OCI-LY7 (cell line): Measurements from ENCODE around the gene ARHGEF19. TPM values are rescaled to one million over a fixed set of nuclear protein-coding genes. Genes with fewer than 3 reads are reported as not detected.

Experiments used
- BruUV-seq: library from RNA; stranded (reverse); fragments of 400-500 nt; replicated peaks from 2 replicates; lab custom pipeline; 2021; lab: Mats Ljungman, UMichigan
- CTCF ChIA-PET: fragments of 300-600 bp; sonication (Branson Sonifier 250); formaldehyde crosslinking; loops from one replicate; lab custom pipeline; 2022; ENCODE audit warnings: antibody characterized with exemption; ENCODE audit not compliant: unreplicated experiment; lab: Charles Lee
- POLR2A ChIA-PET: fragments of 300-600 bp; sonication (Branson Sonifier 250); formaldehyde crosslinking; loops from one replicate; lab custom pipeline; 2022; ENCODE audit warnings: antibody characterized with exemption; lab: Charles Lee
- DNase-seq: peaks from one replicate; pipeline ENCODE4 v3.0.0-alpha.2; 2015; ENCODE audit warnings: low spot score
- H2AFZ ChIP-seq: fragments of 200-600 bp; sonication (generic), shearing (Covaris generic); 2 replicates; pipeline ENCODE4 v1.6.1; 2014; ENCODE audit warnings: mild to moderate bottlenecking, antibody characterized with exemption, low read length, moderate library complexity
- H3K27ac ChIP-seq: fragments of 200-600 bp; sonication (generic); 2 replicates; pipeline ENCODE4 v1.5.1; 2014; ENCODE audit warnings: mixed run types, low read depth, mild to moderate bottlenecking, moderate library complexity, low read length, inconsistent platforms; ENCODE audit not compliant: poor library complexity, severe bottlenecking
- H3K36me3 ChIP-seq: fragments of 200-600 bp; sonication (generic); 2 replicates; pipeline ENCODE4 v1.6.1; 2014; ENCODE audit warnings: mild to moderate bottlenecking, antibody characterized with exemption, low read length, moderate library complexity, mixed read lengths; ENCODE audit not compliant: insufficient read depth
- H3K4me1 ChIP-seq: fragments of 200-600 bp; sonication (generic); 2 replicates; pipeline ENCODE4 v1.5.1; 2014; ENCODE audit warnings: mild to moderate bottlenecking, low read length; ENCODE audit not compliant: insufficient read depth, poor library complexity, severe bottlenecking
- H3K4me2 ChIP-seq: fragments of 200-600 bp; sonication (generic); 2 replicates; pipeline ENCODE4 v1.6.1; 2014; ENCODE audit warnings: mild to moderate bottlenecking, low read length
- H3K4me3 ChIP-seq: fragments of 200-600 bp; sonication (generic); 2 replicates; pipeline ENCODE4 v1.5.1; 2014; ENCODE audit warnings: mild to moderate bottlenecking, low read depth, low read length; ENCODE audit not compliant: poor library complexity, severe bottlenecking
- H3K79me2 ChIP-seq: fragments of 200-600 bp; sonication (generic); 2 replicates; pipeline ENCODE4 v1.6.1; 2016; ENCODE audit warnings: low read depth, mild to moderate bottlenecking, low read length, moderate library complexity, mixed read lengths; ENCODE audit not compliant: insufficient read depth
- H3K9me2 ChIP-seq: fragments of 200-600 bp; sonication (generic); 2 replicates; pipeline ENCODE4 v1.6.1; 2016; ENCODE audit warnings: mild to moderate bottlenecking, low read length, mixed read lengths; ENCODE audit not compliant: insufficient read depth
- H3K9me3 ChIP-seq: fragments of 200-600 bp; sonication (generic); 2 replicates; pipeline ENCODE4 v1.6.1; 2014; ENCODE audit warnings: mild to moderate bottlenecking, mixed run types, low read length, mixed read lengths
- H4K20me1 ChIP-seq: fragments of 200-600 bp; sonication (generic); 2 replicates; pipeline ENCODE4 v1.6.1; 2014; ENCODE audit warnings: mild to moderate bottlenecking, antibody characterized with exemption, low read length, moderate library complexity, mixed read lengths; ENCODE audit not compliant: insufficient read depth
- EZH2phosphoT487 ChIP-seq: fragments of 200-600 bp; sonication (generic); IDR thresholded peaks from 2 replicates; pipeline ENCODE4 v1.6.1; 2018; ENCODE audit warnings: low read depth, borderline replicate concordance, mild to moderate bottlenecking, mixed run types, antibody characterized with exemption, low read length, moderate library complexity, mixed read lengths
- intact Hi-C: fragments of 100-400 bp; cut with micrococcal nuclease; formaldehyde crosslinking; loops from one replicate; pipeline ENCODE4 v1.10.0; 2022; ENCODE audit not compliant: unreplicated experiment
- total RNA-seq, 2 experiments: library from RNA; depleted of rRNA in 1 of 2; stranded (reverse); fragments of >200 nt in 1 of 2; shearing (Covaris generic) in 1 of 2; gene quantifications; 2 replicates each; pipeline ENCODE4 v1.2.3, GENCODE V29; 2014 to 2022
- TF ChIP-seq, protein P1 (sequence below): fragments of 200-600 bp; sonication (generic); conservative IDR thresholded peaks from 2 replicates; pipeline ENCODE4 v1.5.1; 2014; ENCODE audit warnings: mild to moderate bottlenecking, antibody characterized with exemption, low read length, moderate library complexity, mixed read lengths

ARHGEF19 gene
- total RNA-seq, 2 experiments from 2014 or later = 2.7 to 6.2 TPM

DNA sequence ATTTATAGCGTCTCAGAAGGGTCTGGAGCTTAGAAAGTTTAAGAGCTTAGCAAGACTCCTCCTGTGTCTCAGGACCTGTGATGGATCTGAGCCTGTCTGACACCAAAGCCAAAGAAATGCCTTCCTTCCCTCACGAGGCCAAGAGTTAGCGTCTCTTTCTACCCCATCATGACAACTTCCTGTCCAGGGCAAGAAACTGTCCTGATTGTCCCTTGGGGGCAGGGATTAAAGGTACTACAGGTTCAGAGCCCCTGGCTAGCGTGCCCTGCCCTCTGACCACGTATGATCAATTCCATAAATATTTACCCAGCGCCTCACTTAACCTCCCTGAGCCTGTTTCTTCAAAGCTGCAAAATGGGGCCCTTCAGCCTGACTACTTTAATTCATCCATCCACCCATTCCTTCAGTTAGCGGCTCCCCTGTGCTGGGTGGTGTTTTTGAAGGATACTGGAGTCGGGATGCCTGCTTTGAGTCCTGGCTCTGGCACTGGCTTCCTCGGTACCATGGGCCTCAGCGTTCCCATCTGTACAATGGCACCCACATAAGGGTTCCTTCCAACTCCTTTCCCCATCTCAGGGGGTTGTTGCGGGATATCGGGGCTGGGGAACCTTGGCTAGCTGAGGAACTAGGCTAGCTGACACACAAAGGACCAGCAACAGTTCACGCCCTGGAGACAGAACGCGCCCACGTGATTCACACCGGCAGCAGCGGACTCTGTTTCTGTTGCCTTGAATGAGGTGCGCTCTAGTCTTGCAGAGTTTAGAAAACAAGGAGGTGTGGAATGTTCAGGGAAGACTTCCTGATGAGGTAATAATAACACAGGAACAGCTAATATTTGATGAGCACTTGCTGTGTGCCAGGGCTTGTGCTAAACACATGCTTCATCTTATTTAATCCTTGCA lies 33.6 kb downstream of the ARHGEF19 start:
- intact Hi-C loops = no loop called here
- Histone ChIP-seq H2AFZ (no peak overlapping the region), H3K9me3 (no peaks in the 10 kb centered on the region), H3K9me2 (no peaks in the 10 kb centered on the region), H3K79me2 (no peaks in the 10 kb centered on the region), H3K27ac (no peak overlapping the region), H3K4me1 (no peaks in the 10 kb centered on the region), H3K36me3 (no peaks in the 10 kb centered on the region), H3K4me3 (no peak overlapping the region), H4K20me1 (no peaks in the 10 kb centered on the region), H3K4me2 (no peak overlapping the region)
- DNase-seq = no peak
- ChIA-PET CTCF (no interaction called here), POLR2A (no interaction called here)
- TF ChIP-seq, protein P1, sequence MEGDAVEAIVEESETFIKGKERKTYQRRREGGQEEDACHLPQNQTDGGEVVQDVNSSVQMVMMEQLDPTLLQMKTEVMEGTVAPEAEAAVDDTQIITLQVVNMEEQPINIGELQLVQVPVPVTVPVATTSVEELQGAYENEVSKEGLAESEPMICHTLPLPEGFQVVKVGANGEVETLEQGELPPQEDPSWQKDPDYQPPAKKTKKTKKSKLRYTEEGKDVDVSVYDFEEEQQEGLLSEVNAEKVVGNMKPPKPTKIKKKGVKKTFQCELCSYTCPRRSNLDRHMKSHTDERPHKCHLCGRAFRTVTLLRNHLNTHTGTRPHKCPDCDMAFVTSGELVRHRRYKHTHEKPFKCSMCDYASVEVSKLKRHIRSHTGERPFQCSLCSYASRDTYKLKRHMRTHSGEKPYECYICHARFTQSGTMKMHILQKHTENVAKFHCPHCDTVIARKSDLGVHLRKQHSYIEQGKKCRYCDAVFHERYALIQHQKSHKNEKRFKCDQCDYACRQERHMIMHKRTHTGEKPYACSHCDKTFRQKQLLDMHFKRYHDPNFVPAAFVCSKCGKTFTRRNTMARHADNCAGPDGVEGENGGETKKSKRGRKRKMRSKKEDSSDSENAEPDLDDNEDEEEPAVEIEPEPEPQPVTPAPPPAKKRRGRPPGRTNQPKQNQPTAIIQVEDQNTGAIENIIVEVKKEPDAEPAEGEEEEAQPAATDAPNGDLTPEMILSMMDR = no peak
- no peak for TF ChIP-seq EZH2phosphoT487
- BruUV-seq = no TSS peak

DNA sequence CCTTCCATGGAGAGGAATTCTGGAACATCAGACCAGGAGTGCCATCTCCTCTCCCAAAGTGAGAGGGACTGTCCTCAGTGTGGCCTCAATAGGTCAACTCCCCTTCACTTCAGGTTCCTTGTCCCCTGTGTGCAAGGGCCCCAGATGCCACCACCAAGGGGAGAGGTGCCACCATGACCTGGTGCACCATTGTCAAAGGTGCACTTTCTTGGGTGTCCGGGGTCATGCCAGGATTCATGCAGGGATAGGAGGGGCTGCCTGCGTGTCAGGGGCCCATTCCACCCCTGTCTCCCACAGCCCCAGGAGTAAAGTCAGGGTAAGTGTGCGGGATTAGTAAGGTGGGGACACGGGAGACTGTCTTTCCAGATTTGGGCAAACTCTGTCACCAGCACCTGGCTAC lies 35.1 kb downstream of the ARHGEF19 start:
- DNase-seq = no peak
- no peak overlapping the region for H3K27ac ChIP-seq
- POLR2A ChIA-PET = no interaction called here
- intact Hi-C loops = no loop called here
- no peaks in the 10 kb centered on the region for H3K36me3 ChIP-seq
- H3K4me3 ChIP-seq = no peak overlapping the region
- no peak for TF ChIP-seq EZH2phosphoT487
- H3K9me3 ChIP-seq = no peaks in the 10 kb centered on the region
- H3K79me2 ChIP-seq = no peaks in the 10 kb centered on the region
- H4K20me1 ChIP-seq = no peaks in the 10 kb centered on the region
- no peak overlapping the region for H3K4me2 ChIP-seq
- no peaks in the 10 kb centered on the region for H3K4me1 ChIP-seq
- no peak overlapping the region for H2AFZ ChIP-seq
- H3K9me2 ChIP-seq = no peaks in the 10 kb centered on the region
- no TSS peak for BruUV-seq
- CTCF ChIA-PET = no interaction called here

DNA sequence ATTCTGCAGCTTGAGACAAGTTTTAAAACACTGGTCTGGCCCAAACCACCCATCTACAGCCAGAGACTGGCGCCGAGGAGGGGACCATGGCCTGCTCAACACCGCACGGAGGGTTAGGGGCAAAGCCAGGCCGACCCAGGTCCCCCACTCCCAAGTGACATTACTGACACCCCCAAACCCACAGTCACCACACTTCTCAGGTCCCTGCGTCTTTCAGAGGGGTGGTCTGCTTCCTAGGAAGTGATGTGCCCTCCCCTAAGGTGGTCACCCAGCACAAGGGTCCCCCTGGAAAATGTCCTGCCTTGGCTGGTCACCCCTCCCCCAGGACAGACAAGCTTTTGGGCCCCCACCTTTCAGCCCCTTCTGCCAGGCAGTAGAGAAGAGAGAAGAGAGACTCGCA lies 35.8 kb downstream of the ARHGEF19 start:
- intact Hi-C loops = no loop called here
- Histone ChIP-seq H3K4me3 (no peak overlapping the region), H3K4me2 (no peak overlapping the region), H3K9me2 (no peaks in the 10 kb centered on the region), H3K27ac (no peak overlapping the region), H3K36me3 (no peaks in the 10 kb centered on the region), H3K9me3 (no peaks in the 10 kb centered on the region), H2AFZ (no peak overlapping the region), H3K4me1 (no peaks in the 10 kb centered on the region), H4K20me1 (no peaks in the 10 kb centered on the region), H3K79me2 (no peaks in the 10 kb centered on the region)
- ChIA-PET POLR2A (no interaction called here), CTCF (no interaction called here)
- DNase-seq = no peak
- BruUV-seq = no TSS peak
- no peak for TF ChIP-seq EZH2phosphoT487
- TF ChIP-seq, protein P1 = no peak
